Sigmoid colon (tissue), 7 donors: ENCODE results near the gene TSPAN19. TPM values are rescaled to one million over a fixed set of nuclear protein-coding genes. Genes with fewer than 3 reads are reported as not detected.

ENCODE experiments used
- DNase-seq: peaks from one replicate; pipeline ENCODE4 v3.0.0-alpha.2; 2019
- H3K27ac ChIP-seq, 4 donors: fragments of 200-600 bp; sonication (generic); one replicate each; pipeline ENCODE4 v1.5.1; 2016 to 2019; ENCODE audit warnings: mild to moderate bottlenecking in 1 of 4
- H3K27me3 ChIP-seq, 3 donors: fragments of 200-600 bp; sonication (generic); one replicate each; pipeline ENCODE4 v1.5.1; 2019; ENCODE audit warnings: mild to moderate bottlenecking in 1 of 3
- H3K36me3 ChIP-seq, 4 donors: fragments of 200-600 bp; sonication (generic); one replicate each; pipeline ENCODE4 v1.5.1; 2016 to 2019
- H3K4me1 ChIP-seq, 4 donors: fragments of 200-600 bp; sonication (generic); one replicate each; pipeline ENCODE4 v1.5.1; 2017 to 2019
- H3K4me3 ChIP-seq, 4 donors: fragments of 200-600 bp; sonication (generic); one replicate each; pipeline ENCODE4 v1.5.1; 2017 to 2019; ENCODE audit warnings: mild to moderate bottlenecking in 2 of 4, moderate library complexity in 1 of 4
- H3K9me3 ChIP-seq, 4 donors: fragments of 200-600 bp in 3 of 4; sonication (generic) in 3 of 4; one replicate each; pipeline versions ENCODE4 v1.5.1 to v1.6.1; 2013 to 2019
- EP300 ChIP-seq, 4 donors: sonication (generic); formaldehyde crosslinking; IDR thresholded peaks; one replicate each; pipeline ENCODE4 v1.6.1; 2017; ENCODE audit warnings: antibody characterized with exemption in 4 of 4
- POLR2A ChIP-seq, 2 donors: fragments of 450-650 bp; IDR thresholded peaks; one replicate each; pipeline ENCODE4 v1.6.1; 2016; ENCODE audit warnings: antibody characterized with exemption in 2 of 2, mild to moderate bottlenecking in 2 of 2, moderate library complexity in 2 of 2
- POLR2AphosphoS5 ChIP-seq, 4 donors: sonication (generic); formaldehyde crosslinking; IDR thresholded peaks; one replicate each; pipeline ENCODE4 v1.6.1; 2017; ENCODE audit warnings: antibody characterized with exemption in 4 of 4
- WGBS, 2 donors: extraction: QIAGEN DNeasy Blood & Tissue Kit; methylation state at CpG; one replicate each; pipeline ENCODE4 v1.1.7; 2013; 5-methylcytosine and 5-hydroxymethylcytosine counted together
- intact Hi-C: fragments of 100-400 bp; cut with DNase I; formaldehyde crosslinking; loops from one replicate; pipeline ENCODE4 v1.15.1; 2023
- polyA plus RNA-seq, 3 donors: library from polyadenylated mRNA; stranded (reverse); fragments of 200-250 nt; gene quantifications; one replicate each; pipeline ENCODE4 v1.2.3, GENCODE V29; 2013
- total RNA-seq, 4 donors: library from RNA; depleted of rRNA; stranded (reverse); fragments of >200 nt; gene quantifications; one replicate each; pipeline ENCODE4 v1.1.0, GENCODE V29; 2016
- TF ChIP-seq, protein P1 (sequence below), 4 experiments: fragments of 450-650 bp in 3 of 4; fragments of 200-600 bp in 1 of 4; IDR thresholded peaks; one replicate each; pipeline ENCODE4 v1.5.1; 2016 to 2019; ENCODE audit warnings: antibody characterized with exemption in 4 of 4, mild to moderate bottlenecking in 3 of 4, moderate library complexity in 2 of 4
- donor health status: healthy with polysubstance abuse.
- donor health status: Bipolar disorder and iron deficiency.
- donor health status: healthy.

Gene TSPAN19
- total and polyA plus RNA-seq, 7 donors = 0.81 TPM; not detected in 6

DNA sequence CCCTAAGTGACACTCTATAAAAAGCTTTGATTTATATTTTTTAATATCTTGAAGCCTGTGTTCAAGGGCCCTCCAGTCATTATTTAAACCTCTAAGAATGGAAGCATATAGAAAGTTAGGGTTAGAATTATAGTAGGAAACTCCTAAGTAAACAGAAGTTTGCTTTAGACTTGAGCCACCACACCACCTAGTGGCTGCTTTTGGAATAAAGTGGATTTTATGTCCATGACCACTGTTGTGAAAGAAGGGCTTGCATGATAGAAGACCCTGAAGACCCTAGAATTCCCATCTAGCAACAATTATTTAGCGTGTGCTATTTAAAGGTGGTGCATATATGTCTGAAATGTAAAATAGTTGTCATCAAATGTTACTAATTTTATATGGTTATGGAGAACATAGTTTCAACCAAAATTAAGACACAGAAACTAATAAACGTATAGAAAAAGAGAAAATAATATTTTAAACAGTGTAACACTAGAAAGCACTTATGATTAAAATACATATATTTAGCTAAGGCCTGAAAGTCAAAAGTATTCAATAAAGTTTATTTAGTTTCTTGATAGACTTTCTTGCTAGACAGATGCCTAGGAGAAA lies 21.4 kb upstream of the TSPAN19 start:
- WGBS, 2 donors = 40 to 52% methylated on average over 2 of the region's 2 CpGs
- no peak overlapping the region for H3K4me3 ChIP-seq
- no peaks in the 10 kb centered on the region for H3K36me3 ChIP-seq
- intact Hi-C loops = loop anchor here (2.0 kb wide), 1 partner anchor 183 kb away; no protein-coding TSS in a partner anchor
- no peaks in the 10 kb centered on the region for H3K27me3 ChIP-seq
- no peak for DNase-seq
- TF ChIP-seq, protein P1, sequence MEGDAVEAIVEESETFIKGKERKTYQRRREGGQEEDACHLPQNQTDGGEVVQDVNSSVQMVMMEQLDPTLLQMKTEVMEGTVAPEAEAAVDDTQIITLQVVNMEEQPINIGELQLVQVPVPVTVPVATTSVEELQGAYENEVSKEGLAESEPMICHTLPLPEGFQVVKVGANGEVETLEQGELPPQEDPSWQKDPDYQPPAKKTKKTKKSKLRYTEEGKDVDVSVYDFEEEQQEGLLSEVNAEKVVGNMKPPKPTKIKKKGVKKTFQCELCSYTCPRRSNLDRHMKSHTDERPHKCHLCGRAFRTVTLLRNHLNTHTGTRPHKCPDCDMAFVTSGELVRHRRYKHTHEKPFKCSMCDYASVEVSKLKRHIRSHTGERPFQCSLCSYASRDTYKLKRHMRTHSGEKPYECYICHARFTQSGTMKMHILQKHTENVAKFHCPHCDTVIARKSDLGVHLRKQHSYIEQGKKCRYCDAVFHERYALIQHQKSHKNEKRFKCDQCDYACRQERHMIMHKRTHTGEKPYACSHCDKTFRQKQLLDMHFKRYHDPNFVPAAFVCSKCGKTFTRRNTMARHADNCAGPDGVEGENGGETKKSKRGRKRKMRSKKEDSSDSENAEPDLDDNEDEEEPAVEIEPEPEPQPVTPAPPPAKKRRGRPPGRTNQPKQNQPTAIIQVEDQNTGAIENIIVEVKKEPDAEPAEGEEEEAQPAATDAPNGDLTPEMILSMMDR (IDR thresholded peaks at IDR 0.05) = peak; percentile 8 to 61 (median 50)
- TF ChIP-seq EP300 (IDR thresholded peaks at IDR 0.05) = no peak
- H3K9me3 ChIP-seq = no peaks in the 10 kb centered on the region
- H3K27ac ChIP-seq = no peak overlapping the region
- no peaks in the 10 kb centered on the region for H3K4me1 ChIP-seq

- Histone ChIP-seq H3K4me3 (no peak overlapping the region), H3K9me3 (no peaks in the 10 kb centered on the region), H3K27ac (no peak overlapping the region), H3K36me3 (no peaks in the 10 kb centered on the region), H3K4me1 (no peaks in the 10 kb centered on the region), H3K27me3 (no peaks in the 10 kb centered on the region)
- no peak for TF ChIP-seq POLR2AphosphoS5 (IDR thresholded peaks at IDR 0.05)
- DNase-seq = no peak
- intact Hi-C loops = no loop called here
Measured at GRCh38 chr12:85043829-85044228, 7.8 kb upstream of the TSPAN19 start.

DNA sequence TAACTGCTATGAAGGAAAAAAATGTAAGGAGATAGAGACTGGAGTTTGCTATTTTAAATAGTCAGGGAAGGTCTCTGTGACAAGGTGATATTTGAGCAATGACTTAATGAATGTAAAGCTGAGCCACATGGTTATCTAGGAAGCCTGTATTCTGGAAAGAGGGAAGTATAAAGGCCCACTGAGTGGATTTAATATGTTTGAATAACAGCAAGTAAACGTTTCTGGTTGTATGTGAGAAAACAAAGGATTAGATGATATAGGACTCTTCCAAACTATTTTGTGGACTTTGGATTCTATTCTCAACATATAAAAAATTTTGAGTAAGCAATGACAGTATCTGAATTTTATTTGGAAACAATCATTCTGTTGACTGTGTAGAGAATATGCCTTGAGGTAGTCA lies 5.3 kb upstream of the TSPAN19 start:
- no peaks in the 10 kb centered on the region for H3K9me3 ChIP-seq
- H3K4me3 ChIP-seq = no peak overlapping the region
- intact Hi-C loops = no loop called here
- H3K27me3 ChIP-seq = no peaks in the 10 kb centered on the region
- TF ChIP-seq, protein P1 (IDR thresholded peaks at IDR 0.05) = no peak
- TF ChIP-seq POLR2AphosphoS5 (IDR thresholded peaks at IDR 0.05) = no peak
- no peak for TF ChIP-seq POLR2A (IDR thresholded peaks at IDR 0.05)
- TF ChIP-seq EP300 (IDR thresholded peaks at IDR 0.05) = no peak
- no peaks in the 10 kb centered on the region for H3K36me3 ChIP-seq
- no peak overlapping the region for H3K27ac ChIP-seq
- no peak for DNase-seq
- WGBS, 2 donors = 8 to 21% methylated on average over 1 of the region's 1 CpG
- H3K4me1 ChIP-seq = peaks cover 0 to 5% (median 2%) of the 10 kb centered on the region in 4 donors

GRCh38 chr12:85036733-85037132 lies 656 bp upstream of the TSPAN19 start:
- Histone ChIP-seq H3K4me3 (peak overlapping the region; percentile 39 to 60 (median 52)), H3K4me1 (peaks cover 0 to 5% (median 2%) of the 10 kb centered on the region in 4 donors), H3K9me3 (no peaks in the 10 kb centered on the region), H3K36me3 (no peaks in the 10 kb centered on the region), H3K27me3 (no peaks in the 10 kb centered on the region), H3K27ac (peak overlapping the region in 1 of 4 donors; percentile 17)
- WGBS, 2 donors = 8 to 11% methylated on average over 3 of the region's 3 CpGs
- intact Hi-C loops = no loop called here
- TF ChIP-seq, protein P1 (IDR thresholded peaks at IDR 0.05) = no peak
- TF ChIP-seq POLR2AphosphoS5 (IDR thresholded peaks at IDR 0.05) (no peak), POLR2A (IDR thresholded peaks at IDR 0.05) (no peak), EP300 (IDR thresholded peaks at IDR 0.05) (no peak)
- no peak for DNase-seq

- no peaks in the 10 kb centered on the region for H3K9me3 ChIP-seq
- no peaks in the 10 kb centered on the region for H3K36me3 ChIP-seq
- no peaks in the 10 kb centered on the region for H3K27me3 ChIP-seq
- no peak overlapping the region for H3K27ac ChIP-seq
- no peak for DNase-seq
- H3K4me3 ChIP-seq = no peak overlapping the region
- intact Hi-C loops = no loop called here
- no peak for TF ChIP-seq EP300 (IDR thresholded peaks at IDR 0.05)
- TF ChIP-seq, protein P1 (IDR thresholded peaks at IDR 0.05) = peak in 3 of 4 experiments; percentile 24 to 44 (median 40)
- no peaks in the 10 kb centered on the region for H3K4me1 ChIP-seq
Measured at GRCh38 chr12:85029456-85029855, 6.6 kb downstream of the TSPAN19 start.
